Bronchial epithelial cell (primary cell): Measurements from ENCODE around the gene IFIT1. TPM values are rescaled to one million over a fixed set of nuclear protein-coding genes. Genes with fewer than 3 reads are reported as not detected.
"Not testable (repeated sequence)": the region's sequence is repeated elsewhere in the genome, so short reads cannot be mapped to it uniquely, and the experiment has no call there.

ENCODE experiments used
- DNase-seq: peaks from one replicate; pipeline ENCODE4 v3.0.0-alpha.2; 2010; ENCODE audit warnings: low read depth
- FAIRE-seq: peaks from 2 replicates; lab custom pipeline; 2011; peaks lifted over from hg19 to GRCh38; lab: Jason Lieb, UNC
- H3K27me3 ChIP-seq: 2 replicates; pipeline ENCODE4 v1.5.1; 2011; ENCODE audit warnings: low read length; ENCODE audit not compliant: control insufficient read depth, insufficient read depth
- H3K36me3 ChIP-seq: 2 replicates; pipeline ENCODE4 v1.5.1; 2011; ENCODE audit warnings: low read length; ENCODE audit not compliant: control insufficient read depth, insufficient read depth
- H3K4me3 ChIP-seq: 2 replicates; pipeline ENCODE4 v1.5.1; 2011; ENCODE audit warnings: mild to moderate bottlenecking, low read depth, low read length, control low read depth
- total RNA-seq: library from RNA; depleted of rRNA; stranded (reverse); fragments of >200 nt; gene quantifications from 2 replicates; pipeline ENCODE4 v1.2.1, GENCODE V29; 2014
- TF ChIP-seq, protein P1 (sequence below): IDR thresholded peaks from 2 replicates; pipeline ENCODE4 v1.5.1; 2011; ENCODE audit warnings: mild to moderate bottlenecking, moderate library complexity, low read length, control low read depth, inconsistent platforms; ENCODE audit not compliant: insufficient read depth, severe bottlenecking

Gene IFIT1
- total RNA-seq, 1 donor from 2014 or later, result 0.26 TPM

DNA sequence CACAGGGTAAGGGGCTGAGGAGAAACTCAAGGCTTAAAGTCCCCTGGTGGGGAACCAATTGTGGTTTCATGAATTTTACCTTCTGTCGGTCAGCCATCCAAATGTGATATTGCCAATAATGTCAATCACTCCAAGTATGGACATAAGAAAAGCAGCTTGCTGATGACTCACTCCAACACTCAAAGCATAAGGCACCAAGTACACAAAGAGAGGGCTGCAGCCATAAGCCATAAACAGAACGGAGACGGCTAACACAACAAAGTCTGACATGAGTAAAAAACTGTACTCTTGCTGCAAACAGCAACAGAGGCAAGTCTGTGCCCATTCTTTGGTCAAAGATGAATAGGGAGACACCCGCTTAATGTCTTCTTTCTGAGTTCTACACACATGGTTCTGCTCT is 46.1 kb downstream of the IFIT1 start:
- DNase-seq (peak; percentile 15), FAIRE-seq (no peak)
- no peaks in the 10 kb centered on the region for H3K27me3 ChIP-seq
- TF ChIP-seq, protein P1, sequence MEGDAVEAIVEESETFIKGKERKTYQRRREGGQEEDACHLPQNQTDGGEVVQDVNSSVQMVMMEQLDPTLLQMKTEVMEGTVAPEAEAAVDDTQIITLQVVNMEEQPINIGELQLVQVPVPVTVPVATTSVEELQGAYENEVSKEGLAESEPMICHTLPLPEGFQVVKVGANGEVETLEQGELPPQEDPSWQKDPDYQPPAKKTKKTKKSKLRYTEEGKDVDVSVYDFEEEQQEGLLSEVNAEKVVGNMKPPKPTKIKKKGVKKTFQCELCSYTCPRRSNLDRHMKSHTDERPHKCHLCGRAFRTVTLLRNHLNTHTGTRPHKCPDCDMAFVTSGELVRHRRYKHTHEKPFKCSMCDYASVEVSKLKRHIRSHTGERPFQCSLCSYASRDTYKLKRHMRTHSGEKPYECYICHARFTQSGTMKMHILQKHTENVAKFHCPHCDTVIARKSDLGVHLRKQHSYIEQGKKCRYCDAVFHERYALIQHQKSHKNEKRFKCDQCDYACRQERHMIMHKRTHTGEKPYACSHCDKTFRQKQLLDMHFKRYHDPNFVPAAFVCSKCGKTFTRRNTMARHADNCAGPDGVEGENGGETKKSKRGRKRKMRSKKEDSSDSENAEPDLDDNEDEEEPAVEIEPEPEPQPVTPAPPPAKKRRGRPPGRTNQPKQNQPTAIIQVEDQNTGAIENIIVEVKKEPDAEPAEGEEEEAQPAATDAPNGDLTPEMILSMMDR, result no peak
- no peak overlapping the region for H3K4me3 ChIP-seq
- no peaks in the 10 kb centered on the region for H3K36me3 ChIP-seq

DNA sequence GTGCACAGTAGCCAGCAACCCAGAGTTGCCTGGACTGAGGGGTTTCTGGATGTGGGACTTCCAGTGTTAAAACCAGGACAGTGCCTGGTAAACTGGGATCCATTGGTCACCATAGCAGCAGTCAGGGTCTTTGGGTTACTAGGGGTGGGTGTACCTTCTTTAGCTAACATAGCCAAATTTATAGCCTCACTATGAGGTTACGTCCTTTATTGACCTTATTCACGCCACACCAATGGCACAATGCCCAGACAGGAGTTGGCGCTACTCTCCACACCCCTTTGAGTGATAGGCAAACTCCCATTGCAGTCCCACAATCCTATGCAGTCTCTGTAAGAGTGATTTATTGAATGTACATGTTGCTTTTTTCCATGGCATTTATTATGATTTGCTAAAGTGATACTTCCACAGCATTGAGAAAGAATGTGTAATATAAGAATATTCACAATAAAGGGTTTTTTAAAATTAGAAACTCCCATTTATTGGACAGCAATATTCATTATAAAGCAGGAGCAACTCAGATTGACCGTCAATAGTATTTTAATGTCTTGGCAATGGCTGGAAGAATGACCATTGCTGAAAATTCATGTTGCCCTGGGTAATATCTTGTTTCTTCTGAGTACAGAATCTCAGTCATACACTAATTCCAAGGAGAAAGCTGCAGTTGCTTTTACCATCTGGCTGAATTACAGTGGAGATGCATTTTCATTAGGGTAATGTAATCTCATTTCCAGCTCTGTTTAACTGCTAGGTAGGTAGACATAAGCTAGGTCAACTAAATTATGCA is 48.0 kb downstream of the IFIT1 start:
- H3K4me3 ChIP-seq, result no peak overlapping the region
- TF ChIP-seq, protein P1, result no peak
- no peaks in the 10 kb centered on the region for H3K36me3 ChIP-seq
- FAIRE-seq (no peak), DNase-seq (no peak)
- no peaks in the 10 kb centered on the region for H3K27me3 ChIP-seq

DNA sequence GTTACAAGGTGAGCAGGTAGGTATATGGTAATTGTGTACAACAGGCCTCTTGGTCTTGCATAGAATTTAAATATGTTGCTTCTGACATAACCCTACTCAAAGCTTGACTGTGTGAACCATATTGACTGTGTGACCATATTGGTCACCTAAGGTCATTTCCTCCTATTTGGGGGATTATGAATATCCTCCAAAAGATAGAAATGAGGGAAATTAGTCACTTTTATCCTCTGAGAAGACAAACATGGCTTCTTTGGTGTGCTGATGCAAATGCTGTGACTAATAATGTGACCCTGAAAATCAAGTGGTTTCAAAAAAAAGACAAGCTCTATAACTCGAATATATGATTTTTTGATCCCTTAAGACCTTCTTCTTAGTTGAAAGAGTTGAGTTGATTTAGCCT is 49.9 kb downstream of the IFIT1 start:
- Histone ChIP-seq H3K27me3 (no peaks in the 10 kb centered on the region), H3K36me3 (no peaks in the 10 kb centered on the region), H3K4me3 (no peak overlapping the region)
- TF ChIP-seq, protein P1, result no peak
- FAIRE-seq (no peak), DNase-seq (no peak)

DNA sequence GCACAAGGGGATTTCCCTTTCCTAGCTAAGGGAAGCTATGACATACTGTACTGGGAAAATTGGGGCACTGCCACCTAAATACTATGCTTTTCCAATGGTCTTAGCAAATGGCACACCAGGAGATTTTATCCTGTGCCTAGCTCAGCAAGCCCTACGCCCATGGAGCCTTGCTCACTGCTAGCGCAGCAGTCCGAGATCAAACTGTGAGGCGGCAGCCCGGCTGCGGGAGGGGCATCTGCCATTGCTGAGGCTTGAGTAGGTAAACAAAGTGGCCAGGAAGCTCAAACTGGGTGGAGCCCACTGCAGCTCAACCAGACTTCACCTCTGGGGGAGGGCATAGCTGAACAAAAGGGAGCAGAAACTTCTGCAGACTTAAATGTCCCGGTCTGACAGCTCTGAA is 52.4 kb downstream of the IFIT1 start:
- not testable (repeated sequence) for DNase-seq, H3K36me3 ChIP-seq, H3K4me3 ChIP-seq, H3K27me3 ChIP-seq, FAIRE-seq

DNA sequence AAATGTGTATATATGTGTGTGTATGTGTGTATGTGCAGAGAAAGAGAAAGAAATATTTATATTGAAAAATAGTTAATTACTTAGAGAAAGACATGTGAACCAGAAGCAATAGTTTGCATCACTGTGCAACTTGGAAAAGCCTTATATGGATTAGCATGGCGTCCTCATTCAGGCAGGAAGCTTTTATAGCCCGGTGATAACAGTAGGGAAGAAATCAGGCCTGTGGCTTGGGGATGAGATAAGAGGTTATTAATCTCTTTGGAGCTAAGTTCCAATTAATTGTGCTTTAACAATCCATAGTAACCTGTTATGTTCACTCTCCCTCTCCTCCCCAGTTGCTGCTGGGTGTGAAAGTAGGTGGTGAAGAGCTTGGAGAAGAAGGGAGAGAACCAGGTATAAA is 58.5 kb downstream of the IFIT1 start:
- Histone ChIP-seq H3K4me3 (no peak overlapping the region), H3K27me3 (no peaks in the 10 kb centered on the region), H3K36me3 (no peaks in the 10 kb centered on the region)
- DNase-seq (no peak), FAIRE-seq (no peak)
- TF ChIP-seq, protein P1, result no peak

DNA sequence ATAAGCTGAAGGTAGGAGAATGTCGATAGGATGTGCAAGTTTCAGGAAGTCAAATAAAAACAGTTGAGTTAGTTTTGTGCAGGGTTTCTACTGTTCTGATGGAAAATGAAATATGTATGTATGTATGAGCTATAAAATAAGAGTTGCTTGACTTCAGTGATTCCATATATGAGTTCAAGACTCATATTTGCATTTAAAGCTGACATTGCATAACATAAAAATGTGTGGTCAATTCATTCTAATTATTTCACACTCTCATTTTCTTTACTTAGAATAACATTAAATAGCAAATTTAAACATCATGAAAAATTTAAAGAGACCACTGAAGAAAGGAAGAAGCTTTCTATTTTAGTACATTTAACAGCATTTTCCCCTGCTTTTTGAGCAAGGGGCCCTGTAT is 59.8 kb downstream of the IFIT1 start:
- no peaks in the 10 kb centered on the region for H3K36me3 ChIP-seq
- no peak overlapping the region for H3K4me3 ChIP-seq
- no peaks in the 10 kb centered on the region for H3K27me3 ChIP-seq
- FAIRE-seq (no peak), DNase-seq (no peak)
- TF ChIP-seq, protein P1, result no peak
